Amniotic epithelial cell (primary cell): ENCODE measurements around the gene CTDNEP1.

ENCODE experiments used
- DNase-seq: peaks from one replicate; pipeline ENCODE4 v3.0.0-alpha.2; 2010; ENCODE audit warnings: low read depth

The CTDNEP1 gene

DNA sequence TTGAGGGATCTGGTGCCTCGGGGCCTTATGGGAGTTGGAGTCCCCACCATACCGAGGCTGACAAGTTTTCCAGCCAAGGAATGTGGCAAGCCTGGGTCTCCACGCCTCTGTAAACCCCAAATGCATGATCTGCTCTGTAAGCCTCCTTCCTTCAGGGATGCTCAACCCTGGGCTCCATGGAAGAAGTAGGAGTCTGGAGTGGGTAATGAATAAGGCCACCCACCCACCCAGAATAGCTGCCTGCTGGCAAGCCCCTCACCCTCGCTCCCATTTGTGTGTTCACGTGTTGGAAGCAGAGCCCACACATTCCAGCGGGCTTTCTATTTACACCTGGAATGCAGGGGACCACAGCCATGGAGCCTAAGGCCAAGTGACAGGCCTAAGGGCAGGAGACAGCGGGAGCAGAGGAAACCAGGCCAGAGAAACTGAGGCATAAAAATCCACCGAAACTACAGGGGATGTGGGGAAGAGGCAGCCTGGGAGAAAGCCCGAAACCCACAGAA is 36.3 kb downstream of the CTDNEP1 start:
- DNase-seq = no peak

DNA sequence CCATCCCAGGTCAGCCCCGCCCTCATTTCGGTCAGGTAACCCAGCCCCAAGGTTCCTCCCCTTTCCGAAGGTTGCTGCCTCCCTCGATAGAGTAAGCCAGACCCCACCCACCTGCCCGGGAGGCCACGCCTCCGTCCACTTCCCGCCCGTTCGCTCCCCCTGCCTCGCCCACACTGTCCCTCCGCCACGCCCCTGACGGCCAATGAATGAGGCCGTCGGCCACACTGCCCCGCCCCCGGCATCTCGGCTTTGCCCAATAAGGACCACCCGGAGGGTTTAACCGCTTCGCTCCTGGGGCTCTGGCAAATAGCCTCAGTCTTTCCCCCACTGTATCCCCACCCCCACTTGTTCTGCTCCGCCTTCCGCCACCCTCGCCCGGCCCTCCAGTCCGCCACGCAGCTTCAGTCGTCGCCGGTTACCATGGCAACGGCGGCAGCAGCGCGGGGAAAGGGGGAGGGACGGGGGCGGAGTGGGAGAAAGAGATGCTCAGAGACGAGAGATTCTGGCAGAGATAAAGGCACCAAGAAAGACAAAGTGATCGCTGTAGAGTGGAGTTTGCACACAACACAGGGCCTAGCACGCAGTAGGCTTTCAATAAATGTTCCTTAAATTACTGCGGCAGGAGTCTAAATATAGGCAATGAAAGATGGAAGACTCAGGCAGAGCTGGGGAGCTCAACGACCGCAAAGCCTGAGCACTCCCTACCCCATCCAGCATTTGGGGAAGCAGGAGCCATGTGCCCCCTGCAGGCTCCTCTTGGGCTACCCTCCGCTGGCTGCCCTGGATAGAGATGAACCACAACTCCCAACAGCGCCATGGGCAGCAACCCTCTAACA is 37.0 kb downstream of the CTDNEP1 start:
- DNase-seq = peak; percentile 95

DNA sequence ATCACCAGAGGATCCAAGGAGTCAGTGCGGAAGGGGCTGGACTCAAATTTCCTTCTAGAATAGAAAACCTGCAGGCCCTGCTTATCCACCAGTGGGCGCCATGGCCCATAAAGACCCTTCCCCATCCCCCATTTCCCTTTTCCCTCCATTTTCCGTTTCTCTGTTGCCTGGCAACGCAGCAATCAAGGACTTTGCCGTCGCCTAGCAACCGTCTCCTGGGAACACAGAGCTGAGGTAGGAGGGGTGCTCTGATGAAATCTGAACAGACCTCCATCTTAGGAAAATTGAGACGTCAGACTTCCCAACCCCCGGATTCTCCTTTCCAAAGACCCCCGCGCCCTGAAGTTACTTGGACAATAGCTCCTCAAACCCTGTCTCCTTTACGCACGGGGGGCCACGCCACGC is 37.6 kb downstream of the CTDNEP1 start:
- peak; percentile 82 for DNase-seq

DNA sequence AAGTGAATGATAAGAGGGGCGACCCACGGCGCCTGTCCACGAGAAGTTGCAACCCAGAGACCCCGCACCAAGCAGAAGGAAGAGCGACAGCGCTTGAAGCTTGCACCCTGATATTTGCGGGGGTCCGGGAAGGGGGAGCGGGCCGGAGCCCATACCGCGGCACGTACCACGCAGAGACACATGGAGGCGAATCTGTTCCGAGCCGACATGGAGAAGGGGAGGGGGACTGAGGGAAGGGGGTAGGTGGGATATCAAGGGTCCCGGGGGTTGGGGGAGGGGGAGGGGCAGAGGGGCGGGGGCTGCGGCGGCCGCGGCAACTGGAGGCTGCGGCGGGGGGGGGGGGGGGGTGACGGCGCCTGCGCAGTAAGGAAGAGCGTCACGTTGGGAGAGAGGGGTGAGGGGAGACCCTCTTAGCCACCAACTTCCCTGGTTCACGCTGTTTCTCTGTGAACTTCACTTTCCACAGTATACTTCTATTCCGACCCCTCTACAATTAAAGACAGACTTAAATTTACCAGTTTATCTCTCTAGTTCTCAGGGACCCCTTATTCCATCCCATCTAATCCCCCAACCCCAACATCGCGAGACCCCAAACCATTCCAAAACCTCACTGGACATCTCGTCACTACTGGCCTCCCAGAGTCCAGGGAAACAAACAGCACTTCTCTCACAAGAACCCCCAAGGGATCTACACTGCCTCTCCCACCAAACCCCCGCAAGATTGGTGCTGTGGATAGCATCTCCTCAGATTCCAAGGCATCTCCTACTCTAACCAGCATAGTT is 39.9 kb downstream of the CTDNEP1 start:
- no peak for DNase-seq

DNA sequence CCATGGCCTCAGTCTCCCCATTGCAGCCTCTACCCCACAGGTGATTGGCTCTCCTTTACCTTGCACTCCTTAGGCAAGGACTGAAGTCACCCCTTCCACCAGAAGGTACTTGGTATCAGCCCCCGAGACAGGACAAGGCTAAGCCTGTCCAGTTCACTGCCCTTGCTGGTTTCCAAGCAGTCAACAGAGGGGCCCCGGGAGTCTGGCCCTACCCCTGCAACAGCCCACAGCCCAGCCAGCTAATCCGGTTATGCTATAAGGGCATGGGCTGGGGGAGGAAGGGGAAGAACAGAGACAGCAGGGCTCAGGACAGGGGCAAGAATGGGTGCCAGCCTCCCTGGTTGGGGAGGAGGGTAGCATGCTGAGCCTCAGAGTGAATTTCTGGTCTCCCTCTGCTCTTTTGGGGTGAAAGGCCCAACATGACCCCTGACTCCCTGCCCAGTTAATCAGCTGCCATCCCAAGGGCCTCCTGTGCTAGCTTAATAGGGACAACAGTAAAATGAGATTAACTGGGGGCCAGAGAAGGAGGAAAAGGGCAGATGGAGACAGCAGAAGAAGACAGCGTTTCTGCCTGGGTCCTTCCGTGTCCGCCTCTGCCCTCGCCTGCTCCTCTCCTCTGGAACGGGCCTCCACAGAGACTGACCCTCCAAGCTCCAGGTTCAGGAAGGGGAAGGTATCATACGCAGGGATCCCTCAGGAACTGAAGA is 42.6 kb downstream of the CTDNEP1 start:
- no peak for DNase-seq

DNA sequence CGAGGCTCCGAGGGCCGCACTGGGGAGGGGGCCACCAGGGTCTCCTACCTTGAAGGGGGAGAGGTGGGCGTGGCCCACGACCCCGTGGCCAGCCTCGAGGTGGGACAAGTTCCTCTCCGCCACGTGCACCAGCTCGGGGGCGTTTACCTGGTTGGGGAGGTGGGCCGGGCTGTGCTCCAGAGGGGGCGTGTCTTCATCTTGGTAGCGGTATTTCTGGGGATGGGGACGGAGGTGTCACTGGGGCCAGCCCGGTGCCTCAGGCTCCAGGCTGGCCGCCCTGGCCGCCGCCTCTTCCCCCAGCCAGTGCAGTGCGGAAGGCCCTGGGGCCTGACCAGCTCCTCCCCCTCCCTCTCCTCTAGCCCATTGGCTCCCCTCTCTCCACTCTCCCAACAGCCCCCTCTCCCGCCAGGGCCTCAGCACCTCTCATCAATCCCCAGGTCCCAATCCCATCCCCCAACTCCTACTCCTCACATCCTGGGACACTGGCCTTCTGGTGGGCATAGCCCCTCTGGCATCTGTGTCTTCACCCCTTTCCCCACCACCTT is 43.4 kb downstream of the CTDNEP1 start:
- DNase-seq = no peak

DNA sequence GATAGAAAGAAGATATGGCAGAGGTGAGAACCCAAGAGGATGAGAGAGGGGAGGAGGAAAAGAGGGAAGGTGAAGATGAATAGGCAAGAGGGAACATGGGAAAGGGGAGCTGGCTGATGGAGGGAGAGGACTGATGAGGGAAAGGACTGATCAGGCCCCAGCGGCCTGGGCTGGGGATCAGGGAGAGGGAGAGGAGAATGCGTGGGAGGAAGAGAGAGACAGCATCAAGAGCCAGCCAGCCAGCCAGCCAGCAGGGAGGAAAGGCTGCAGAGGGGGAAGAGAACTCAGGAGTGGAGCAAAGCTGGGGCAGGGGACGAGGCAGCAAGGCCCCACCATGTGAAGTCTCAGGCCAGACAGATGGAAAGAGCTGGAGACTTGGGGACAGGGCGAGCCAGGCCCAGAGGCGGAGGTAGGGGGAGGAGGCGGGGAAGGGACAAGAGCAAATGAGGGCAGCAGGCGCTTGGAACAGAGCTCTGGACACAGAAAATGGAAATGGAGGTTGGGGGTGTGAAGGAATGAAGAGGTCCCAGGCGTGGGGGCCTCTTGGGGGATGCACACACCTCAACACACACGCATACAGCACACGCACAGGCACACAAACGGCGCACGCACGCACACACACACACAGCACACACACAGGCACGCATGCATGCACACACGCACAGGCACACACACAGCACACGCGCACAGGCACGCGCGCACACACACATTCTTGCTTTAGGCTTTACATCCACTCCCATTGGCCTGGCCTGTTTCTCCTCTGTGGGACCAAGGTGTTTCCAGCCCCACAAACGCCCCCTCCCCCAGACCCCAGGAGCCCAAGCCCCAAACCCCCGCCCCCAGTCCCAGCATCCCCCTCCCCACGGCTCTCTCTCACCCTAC is 44.2 kb downstream of the CTDNEP1 start:
- DNase-seq = peak; percentile 61

DNA sequence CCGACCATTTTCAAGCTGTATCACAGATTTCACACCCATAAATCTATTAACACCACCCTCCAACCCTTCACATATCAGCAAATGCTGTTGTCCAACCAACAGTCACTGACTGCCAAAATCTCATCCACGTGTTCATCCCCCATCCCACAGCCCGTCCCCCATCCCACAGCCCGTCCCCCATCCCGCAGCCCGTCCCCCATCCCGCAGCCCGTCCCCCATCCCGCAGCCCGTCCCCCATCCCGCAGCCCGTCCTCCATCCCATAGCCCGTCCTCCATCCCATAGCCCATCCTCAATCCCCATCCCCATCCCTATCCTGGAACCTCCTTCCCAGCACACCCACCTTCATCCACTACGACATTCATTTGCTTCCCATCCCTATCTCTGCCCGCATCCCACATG is 46.0 kb downstream of the CTDNEP1 start:
- no peak for DNase-seq

DNA sequence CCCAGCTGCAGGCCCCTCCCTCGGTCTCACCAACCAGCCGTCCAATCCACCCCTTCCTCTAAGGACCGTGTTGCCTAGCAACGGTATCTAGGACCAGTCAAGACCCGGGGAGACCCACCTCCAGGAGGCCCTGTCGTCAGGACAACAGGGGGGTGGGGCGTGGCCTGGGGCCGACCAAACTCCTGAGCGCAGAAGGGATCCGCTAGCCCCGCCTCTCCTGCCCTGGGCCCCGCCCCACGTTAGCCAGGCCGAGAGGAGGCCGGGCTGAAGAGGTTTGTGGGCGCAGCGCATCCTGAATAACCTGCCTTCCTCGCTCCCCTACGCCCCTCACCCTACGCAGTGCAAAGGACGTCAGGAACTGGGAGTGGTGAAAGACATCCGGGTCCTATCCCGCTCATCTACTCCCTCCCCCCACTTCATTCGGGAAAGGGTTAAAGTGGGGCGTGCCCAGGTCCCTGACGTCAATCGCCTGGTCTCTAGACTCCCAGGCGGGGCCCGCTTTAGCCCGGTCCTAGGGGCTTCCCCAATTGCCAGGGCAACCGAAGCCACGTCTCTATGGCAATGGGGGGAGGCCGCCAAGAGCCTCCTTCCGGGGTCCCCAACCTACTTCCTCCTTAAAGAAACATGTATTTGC is 46.6 kb downstream of the CTDNEP1 start:
- DNase-seq = peak; percentile 83

DNA sequence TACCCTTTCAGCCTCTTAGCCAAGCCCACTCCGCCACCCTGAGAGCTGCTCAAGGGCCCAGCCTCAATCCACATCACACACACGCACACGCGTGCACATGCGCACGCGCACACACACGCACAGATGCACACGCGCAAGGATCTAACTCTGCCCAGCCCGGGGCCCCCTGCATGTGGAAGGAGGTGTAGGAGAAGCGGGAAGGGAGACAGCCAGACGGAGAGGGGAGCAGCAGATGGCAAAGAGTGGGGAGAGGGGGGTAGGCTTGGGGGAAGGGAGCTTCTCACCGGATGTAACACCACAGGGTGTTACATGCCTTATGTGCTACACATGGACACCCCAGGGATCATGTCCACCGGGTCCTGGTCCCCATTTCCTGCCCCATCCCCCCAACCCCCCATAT is 47.2 kb downstream of the CTDNEP1 start:
- DNase-seq = no peak

DNA sequence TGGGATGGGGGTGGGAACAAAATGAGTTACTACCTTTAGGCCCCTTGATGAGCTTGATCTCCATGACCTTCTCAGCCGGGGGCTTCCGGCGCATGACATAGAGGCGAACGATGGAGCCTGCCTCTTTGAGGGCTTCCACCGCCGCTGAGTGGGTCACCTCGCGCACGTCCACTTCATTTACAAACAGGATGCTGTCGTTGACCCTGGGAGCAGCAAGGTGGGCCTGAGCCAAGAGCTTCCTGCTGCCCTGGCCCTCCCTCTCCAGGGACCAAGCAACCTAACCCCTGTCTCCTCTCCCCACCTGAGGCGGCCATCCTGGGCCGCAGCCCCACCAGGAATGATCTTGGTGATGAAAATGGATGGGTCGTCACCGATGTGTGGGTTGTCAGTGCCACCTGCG is 48.1 kb downstream of the CTDNEP1 start:
- no peak for DNase-seq

DNA sequence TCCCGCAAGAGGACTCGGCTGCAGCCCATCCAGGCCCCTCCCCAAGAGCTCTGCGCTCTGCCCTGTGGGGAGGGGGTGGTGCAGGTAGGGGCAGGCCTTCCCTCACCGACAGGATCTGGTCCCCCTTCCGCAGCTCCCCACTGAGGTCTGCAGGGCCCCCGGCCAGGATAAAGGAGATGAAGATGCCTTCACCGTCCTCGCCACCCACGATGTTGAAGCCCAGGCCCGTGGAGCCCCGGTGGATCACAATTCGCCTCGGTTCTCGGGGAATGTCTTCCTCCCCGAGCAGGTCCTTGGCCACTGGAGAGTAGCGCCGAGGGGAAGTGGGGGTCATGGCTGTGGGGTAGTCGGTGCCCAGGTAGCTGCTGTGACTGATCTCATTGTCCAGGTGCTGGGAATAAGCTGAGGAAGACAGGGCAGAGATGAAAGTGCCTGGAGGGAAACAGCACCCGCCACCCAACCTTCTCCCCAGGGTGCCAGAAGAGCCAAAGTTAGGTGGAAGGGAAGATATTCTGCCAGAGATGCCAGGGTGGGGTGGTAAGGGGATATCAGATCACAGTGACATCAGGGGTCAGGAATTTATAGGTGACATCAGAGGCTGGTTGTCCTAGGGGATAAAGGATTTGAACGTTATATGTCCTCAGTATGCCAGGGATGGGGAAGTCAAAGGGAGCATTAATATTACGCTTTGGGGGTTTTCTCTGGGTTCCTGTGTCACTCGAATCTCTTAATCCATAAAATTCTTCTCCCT is 54.7 kb downstream of the CTDNEP1 start:
- no peak for DNase-seq

DNA sequence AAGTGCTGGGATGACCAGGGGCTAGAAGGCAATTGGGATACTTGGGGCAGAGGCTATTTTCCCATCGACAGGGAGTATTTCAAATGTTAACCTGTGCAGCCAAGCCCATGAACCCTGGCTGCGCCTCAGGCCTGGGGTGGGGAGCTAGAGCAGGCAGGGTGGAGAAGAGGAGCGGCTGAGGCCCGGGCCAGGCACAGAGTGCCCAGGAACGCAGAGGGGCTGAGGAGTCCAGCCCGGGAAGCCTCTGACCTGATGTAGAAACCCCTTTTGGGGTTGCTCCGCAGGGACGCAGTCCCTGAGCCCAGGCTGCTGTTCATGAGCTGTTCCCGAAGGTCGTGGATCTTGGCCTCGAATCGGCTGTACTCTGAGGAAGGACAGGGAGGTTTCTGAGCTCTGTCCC is 55.6 kb downstream of the CTDNEP1 start:
- no peak for DNase-seq
